ENCODE data around the gene ST8SIA4.

Gene ST8SIA4

DNA sequence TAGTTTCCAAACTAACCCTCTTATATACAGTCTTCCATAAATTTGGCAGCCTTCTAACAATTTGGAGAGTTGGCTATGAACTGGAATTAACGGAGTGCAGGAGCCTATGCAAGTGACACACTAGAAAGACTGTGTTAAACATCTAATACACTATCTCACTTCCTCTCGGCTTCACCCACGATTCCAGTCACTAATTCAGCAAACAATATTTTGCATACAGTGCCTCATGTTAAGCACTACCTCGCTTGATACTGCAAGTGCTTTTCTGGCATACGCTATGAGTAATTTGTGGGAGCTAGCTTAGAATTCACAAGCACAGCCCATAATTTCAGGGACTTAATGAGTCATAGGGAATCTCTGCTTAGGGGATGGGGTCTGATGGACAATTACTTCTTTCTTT is 102.5 kb downstream of the ST8SIA4 start:
- no peaks in the 10 kb centered on the region for H3K27me3 Mint-ChIP-seq (ENCODE audit: low read depth, poor library complexity)
- no peaks in the 10 kb centered on the region for H3K4me1 Mint-ChIP-seq
- DNase-seq = no peak
- TF ChIP-seq, protein P1, sequence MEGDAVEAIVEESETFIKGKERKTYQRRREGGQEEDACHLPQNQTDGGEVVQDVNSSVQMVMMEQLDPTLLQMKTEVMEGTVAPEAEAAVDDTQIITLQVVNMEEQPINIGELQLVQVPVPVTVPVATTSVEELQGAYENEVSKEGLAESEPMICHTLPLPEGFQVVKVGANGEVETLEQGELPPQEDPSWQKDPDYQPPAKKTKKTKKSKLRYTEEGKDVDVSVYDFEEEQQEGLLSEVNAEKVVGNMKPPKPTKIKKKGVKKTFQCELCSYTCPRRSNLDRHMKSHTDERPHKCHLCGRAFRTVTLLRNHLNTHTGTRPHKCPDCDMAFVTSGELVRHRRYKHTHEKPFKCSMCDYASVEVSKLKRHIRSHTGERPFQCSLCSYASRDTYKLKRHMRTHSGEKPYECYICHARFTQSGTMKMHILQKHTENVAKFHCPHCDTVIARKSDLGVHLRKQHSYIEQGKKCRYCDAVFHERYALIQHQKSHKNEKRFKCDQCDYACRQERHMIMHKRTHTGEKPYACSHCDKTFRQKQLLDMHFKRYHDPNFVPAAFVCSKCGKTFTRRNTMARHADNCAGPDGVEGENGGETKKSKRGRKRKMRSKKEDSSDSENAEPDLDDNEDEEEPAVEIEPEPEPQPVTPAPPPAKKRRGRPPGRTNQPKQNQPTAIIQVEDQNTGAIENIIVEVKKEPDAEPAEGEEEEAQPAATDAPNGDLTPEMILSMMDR (IDR thresholded peaks at IDR 0.05) = no peak
- no peaks in the 10 kb centered on the region for H3K9me3 Mint-ChIP-seq
- no peak overlapping the region for H3K4me3 Mint-ChIP-seq
- no peak overlapping the region for H3K27ac Mint-ChIP-seq
- no peaks in the 10 kb centered on the region for H3K36me3 Mint-ChIP-seq (ENCODE audit: low read depth)

- Mint-ChIP-seq H3K4me1 (no peaks in the 10 kb centered on the region), H3K27me3 (ENCODE audit: low read depth, poor library complexity) (no peaks in the 10 kb centered on the region), H3K27ac (no peak overlapping the region), H3K36me3 (ENCODE audit: low read depth) (no peaks in the 10 kb centered on the region), H3K9me3 (no peaks in the 10 kb centered on the region), H3K4me3 (no peak overlapping the region)
- TF ChIP-seq, protein P1 (IDR thresholded peaks at IDR 0.05) = no peak
- DNase-seq = no peak
Observed at GRCh38 chr5:100799166-100799565, 103.9 kb downstream of the ST8SIA4 start.

DNA sequence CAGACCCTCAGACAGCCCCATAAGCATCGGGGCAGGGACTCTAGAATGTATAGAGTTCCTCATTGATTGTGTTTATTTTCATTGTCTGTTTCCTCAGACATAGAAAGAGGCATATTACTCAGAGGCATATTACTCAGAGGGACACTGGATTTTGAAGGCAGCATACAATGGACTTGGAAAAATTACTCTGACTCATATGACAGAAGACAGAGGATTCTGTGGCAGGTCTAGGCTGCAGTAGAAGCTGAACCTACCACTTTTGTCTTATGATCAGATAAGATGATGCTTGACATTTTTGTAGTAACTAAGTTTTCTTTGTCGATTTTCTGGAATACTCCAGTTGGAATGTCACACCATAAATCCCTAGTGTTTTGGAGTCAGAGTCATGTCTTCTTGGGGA is 105.2 kb downstream of the ST8SIA4 start:
- Mint-ChIP-seq H3K4me1 (peaks cover 4% of the 10 kb centered on the region), H3K27me3 (ENCODE audit: low read depth, poor library complexity) (no peaks in the 10 kb centered on the region), H3K36me3 (ENCODE audit: low read depth) (no peaks in the 10 kb centered on the region), H3K27ac (no peak overlapping the region), H3K9me3 (no peaks in the 10 kb centered on the region), H3K4me3 (no peak overlapping the region)
- no peak for DNase-seq
- TF ChIP-seq, protein P1 (IDR thresholded peaks at IDR 0.05) = no peak

DNA sequence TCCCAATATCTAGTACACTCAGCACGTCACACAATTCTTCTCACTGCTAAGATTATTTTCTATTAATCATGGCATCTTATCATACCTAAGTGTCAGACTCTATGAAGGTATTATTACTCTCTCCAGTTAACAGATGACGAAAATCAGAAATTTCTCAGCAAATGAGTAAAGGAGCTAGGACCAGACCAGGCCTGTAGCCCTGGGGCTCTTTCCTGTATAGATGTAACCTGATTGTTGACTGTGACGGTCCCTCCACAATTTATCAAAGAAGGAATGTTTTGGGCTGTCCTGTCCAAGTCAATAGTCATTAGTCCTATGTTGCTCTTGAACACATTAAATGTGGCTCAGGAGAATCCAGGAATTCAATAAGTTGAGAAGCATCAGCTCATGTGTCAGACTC is 106.2 kb downstream of the ST8SIA4 start:
- no peak overlapping the region for H3K4me3 Mint-ChIP-seq
- no peaks in the 10 kb centered on the region for H3K36me3 Mint-ChIP-seq (ENCODE audit: low read depth)
- no peaks in the 10 kb centered on the region for H3K27me3 Mint-ChIP-seq (ENCODE audit: low read depth, poor library complexity)
- no peak overlapping the region for H3K27ac Mint-ChIP-seq
- no peak for DNase-seq
- peaks cover 9% of the 10 kb centered on the region for H3K4me1 Mint-ChIP-seq
- no peaks in the 10 kb centered on the region for H3K9me3 Mint-ChIP-seq
- TF ChIP-seq, protein P1 (IDR thresholded peaks at IDR 0.05) = no peak

GRCh38 chr5:100794844-100795243 is 108.2 kb downstream of the ST8SIA4 start:
- H3K4me3 Mint-ChIP-seq = no peak overlapping the region
- no peaks in the 10 kb centered on the region for H3K27me3 Mint-ChIP-seq (ENCODE audit: low read depth, poor library complexity)
- H3K27ac Mint-ChIP-seq = no peak overlapping the region
- H3K36me3 Mint-ChIP-seq (ENCODE audit: low read depth) = no peaks in the 10 kb centered on the region
- peaks cover 12% of the 10 kb centered on the region for H3K4me1 Mint-ChIP-seq
- TF ChIP-seq, protein P1 (IDR thresholded peaks at IDR 0.05) = no peak
- no peaks in the 10 kb centered on the region for H3K9me3 Mint-ChIP-seq
- no peak for DNase-seq

- Mint-ChIP-seq H3K9me3 (no peaks in the 10 kb centered on the region), H3K27ac (no peak overlapping the region), H3K4me1 (peaks cover 14% of the 10 kb centered on the region), H3K4me3 (no peak overlapping the region), H3K36me3 (ENCODE audit: low read depth) (no peaks in the 10 kb centered on the region), H3K27me3 (ENCODE audit: low read depth, poor library complexity) (no peaks in the 10 kb centered on the region)
- TF ChIP-seq, protein P1 (IDR thresholded peaks at IDR 0.05) = no peak
- DNase-seq = no peak
Observed at GRCh38 chr5:100794218-100794617, 108.9 kb downstream of the ST8SIA4 start.

Measured in nephron progenitor cell (in vitro differentiated cells).